ENCODE results near the gene HSPBAP1. TPM values are rescaled to one million over a fixed set of nuclear protein-coding genes. Genes with fewer than 3 reads are reported as not detected.
A peak's percentile ranks its signal among the peaks of the same experiment; 100 is the strongest.

Gene HSPBAP1
- total RNA-seq (10 to 100 TPM in 1 of 2 donors, 1 to 10 TPM in 1; 9.8 to 10.1 TPM), polyA plus RNA-seq (ENCODE audit: insufficient read length in 2 of 2) (1 to 10 TPM; 8.3 to 9.0 TPM)
- long read RNA-seq, donor 1, partial matches to known transcripts: 0 of 3 reads
- long read RNA-seq, donor 1, other reads (novel, unspliced or antisense): 0 of 3 reads
- long read RNA-seq, donor 2: 0 reads
- long read RNA-seq, donor 3, partial matches to known transcripts: 0 of 1 reads
- long read RNA-seq, donor 3, other reads (novel, unspliced or antisense): 0 of 1 reads
- long read RNA-seq, donor 4, partial matches to known transcripts: 0 of 5 reads
- long read RNA-seq, donor 4, other reads (novel, unspliced or antisense): 0 of 5 reads

- H3K27ac ChIP-seq (ENCODE audit: low read depth, low read length): peak within 1 kb of the TSS; percentile 86
- H3K4me1 ChIP-seq (ENCODE audit: control insufficient read depth, insufficient read depth, low read length): peaks cover 5% of the 10 kb centered on the region
- no peaks in the 10 kb centered on the region for H3K27me3 ChIP-seq (ENCODE audit: control insufficient read depth, insufficient read depth, low read length)
- H3K4me3 ChIP-seq (ENCODE audit: low read depth, low read length): peak within 1 kb of the TSS; percentile 93
- H3K9me3 ChIP-seq (ENCODE audit: control insufficient read depth, insufficient read depth, low read length): no peaks in the 10 kb centered on the region
- DNase-seq (ENCODE audit: low read depth in 4 of 6, low spot score in 6 of 6): peak; percentile 78 to 97 (median 84)
- WGBS (ENCODE audit: insufficient coverage): under 1% methylated on average over 41 of the region's 46 CpGs
- no peaks in the 10 kb centered on the region for H3K36me3 ChIP-seq (ENCODE audit: control insufficient read depth, insufficient read depth, low read length)
These were observed at the start of gene HSPBAP1 for GRCh38 chr3:122793568-122794416. Gene HSPBAP1 (minus strand): TSS chr3:122793831. CDS start chr3:122793680, 151 bp downstream.

- no CpG with 5 or more reads among the region's 2 CpGs for WGBS (ENCODE audit: insufficient coverage)
- peaks cover 4% of the 10 kb centered on the region for H3K36me3 ChIP-seq (ENCODE audit: control insufficient read depth, insufficient read depth, low read length)
- H3K4me1 ChIP-seq (ENCODE audit: control insufficient read depth, insufficient read depth, low read length): no peaks in the 10 kb centered on the region
- H3K9me3 ChIP-seq (ENCODE audit: control insufficient read depth, insufficient read depth, low read length): no peaks in the 10 kb centered on the region
- no peak overlapping the region for H3K4me3 ChIP-seq (ENCODE audit: low read depth, low read length)
- no peak overlapping the region for H3K27ac ChIP-seq (ENCODE audit: low read depth, low read length)
- no peak for DNase-seq (ENCODE audit: low read depth in 4 of 6, low spot score in 6 of 6)
- no peaks in the 10 kb centered on the region for H3K27me3 ChIP-seq (ENCODE audit: control insufficient read depth, insufficient read depth, low read length)
These were observed 42.0 kb upstream of the HSPBAP1 start for GRCh38 chr3:122835590-122835989.

- DNase-seq (ENCODE audit: low read depth in 4 of 6, low spot score in 6 of 6): no peak
- Histone ChIP-seq H3K4me1 (ENCODE audit: control insufficient read depth, insufficient read depth, low read length) (no peaks in the 10 kb centered on the region), H3K27me3 (ENCODE audit: control insufficient read depth, insufficient read depth, low read length) (no peaks in the 10 kb centered on the region), H3K36me3 (ENCODE audit: control insufficient read depth, insufficient read depth, low read length) (peaks cover 4% of the 10 kb centered on the region), H3K4me3 (ENCODE audit: low read depth, low read length) (no peak overlapping the region), H3K9me3 (ENCODE audit: control insufficient read depth, insufficient read depth, low read length) (no peaks in the 10 kb centered on the region), H3K27ac (ENCODE audit: low read depth, low read length) (no peak overlapping the region)
- 96% methylated on average over 4 of the region's 4 CpGs for WGBS (ENCODE audit: insufficient coverage)
These were observed 34.6 kb upstream of the HSPBAP1 start for GRCh38 chr3:122828281-122828680.

- H3K4me1 ChIP-seq (ENCODE audit: control insufficient read depth, insufficient read depth, low read length): no peaks in the 10 kb centered on the region
- H3K36me3 ChIP-seq (ENCODE audit: control insufficient read depth, insufficient read depth, low read length): peaks cover 1% of the 10 kb centered on the region
- H3K9me3 ChIP-seq (ENCODE audit: control insufficient read depth, insufficient read depth, low read length): no peaks in the 10 kb centered on the region
- no peak for DNase-seq (ENCODE audit: low read depth in 4 of 6, low spot score in 6 of 6)
- H3K4me3 ChIP-seq (ENCODE audit: low read depth, low read length): no peak overlapping the region
- no peaks in the 10 kb centered on the region for H3K27me3 ChIP-seq (ENCODE audit: control insufficient read depth, insufficient read depth, low read length)
- WGBS (ENCODE audit: insufficient coverage): no CpG with 5 or more reads among the region's 1 CpG
- H3K27ac ChIP-seq (ENCODE audit: low read depth, low read length): no peak overlapping the region
These were observed 32.6 kb upstream of the HSPBAP1 start for GRCh38 chr3:122826278-122826677.

- Histone ChIP-seq H3K27ac (ENCODE audit: low read depth, low read length) (no peak overlapping the region), H3K36me3 (ENCODE audit: control insufficient read depth, insufficient read depth, low read length) (peaks cover 6% of the 10 kb centered on the region), H3K4me1 (ENCODE audit: control insufficient read depth, insufficient read depth, low read length) (no peaks in the 10 kb centered on the region), H3K4me3 (ENCODE audit: low read depth, low read length) (no peak overlapping the region), H3K27me3 (ENCODE audit: control insufficient read depth, insufficient read depth, low read length) (no peaks in the 10 kb centered on the region), H3K9me3 (ENCODE audit: control insufficient read depth, insufficient read depth, low read length) (no peaks in the 10 kb centered on the region)
- DNase-seq (ENCODE audit: low read depth in 4 of 6, low spot score in 6 of 6): no peak
- WGBS (ENCODE audit: insufficient coverage): no CpG with 5 or more reads among the region's 4 CpGs
These were observed 31.8 kb upstream of the HSPBAP1 start for GRCh38 chr3:122825460-122825859.

- H3K4me3 ChIP-seq (ENCODE audit: low read depth, low read length): no peak overlapping the region
- no peak for DNase-seq (ENCODE audit: low read depth in 4 of 6, low spot score in 6 of 6)
- no peaks in the 10 kb centered on the region for H3K9me3 ChIP-seq (ENCODE audit: control insufficient read depth, insufficient read depth, low read length)
- peaks cover 6% of the 10 kb centered on the region for H3K36me3 ChIP-seq (ENCODE audit: control insufficient read depth, insufficient read depth, low read length)
- 100% methylated on average over 1 of the region's 7 CpGs for whole genome bisulfite sequencing (ENCODE audit: insufficient coverage)
- no peaks in the 10 kb centered on the region for H3K27me3 ChIP-seq (ENCODE audit: control insufficient read depth, insufficient read depth, low read length)
- no peak overlapping the region for H3K27ac ChIP-seq (ENCODE audit: low read depth, low read length)
- H3K4me1 ChIP-seq (ENCODE audit: control insufficient read depth, insufficient read depth, low read length): no peaks in the 10 kb centered on the region
These were observed 31.1 kb upstream of the HSPBAP1 start for GRCh38 chr3:122824465-122825381.

GRCh38 chr3:122816587-122816986, 23.0 kb upstream of the HSPBAP1 start:
- no peaks in the 10 kb centered on the region for H3K27me3 ChIP-seq (ENCODE audit: control insufficient read depth, insufficient read depth, low read length)
- H3K27ac ChIP-seq (ENCODE audit: low read depth, low read length): no peak overlapping the region
- no peaks in the 10 kb centered on the region for H3K9me3 ChIP-seq (ENCODE audit: control insufficient read depth, insufficient read depth, low read length)
- no peak overlapping the region for H3K4me3 ChIP-seq (ENCODE audit: low read depth, low read length)
- H3K36me3 ChIP-seq (ENCODE audit: control insufficient read depth, insufficient read depth, low read length): peaks cover 6% of the 10 kb centered on the region
- 100% methylated on average over 1 of the region's 2 CpGs for WGBS (ENCODE audit: insufficient coverage)
- no peaks in the 10 kb centered on the region for H3K4me1 ChIP-seq (ENCODE audit: control insufficient read depth, insufficient read depth, low read length)
- no peak for DNase-seq (ENCODE audit: low read depth in 4 of 6, low spot score in 6 of 6)

- no peak for DNase-seq (ENCODE audit: low read depth in 4 of 6, low spot score in 6 of 6)
- H3K27ac ChIP-seq (ENCODE audit: low read depth, low read length): no peak overlapping the region
These were observed 17.1 kb upstream of the HSPBAP1 start for GRCh38 chr3:122810734-122811133.

GRCh38 chr3:122803977-122804376, 10.3 kb upstream of the HSPBAP1 start:
- Histone ChIP-seq H3K4me1 (ENCODE audit: control insufficient read depth, insufficient read depth, low read length) (no peaks in the 10 kb centered on the region), H3K27ac (ENCODE audit: low read depth, low read length) (no peak overlapping the region), H3K36me3 (ENCODE audit: control insufficient read depth, insufficient read depth, low read length) (no peaks in the 10 kb centered on the region), H3K9me3 (ENCODE audit: control insufficient read depth, insufficient read depth, low read length) (no peaks in the 10 kb centered on the region), H3K27me3 (ENCODE audit: control insufficient read depth, insufficient read depth, low read length) (no peaks in the 10 kb centered on the region), H3K4me3 (ENCODE audit: low read depth, low read length) (no peak overlapping the region)
- 86% methylated on average over 1 of the region's 2 CpGs for WGBS (ENCODE audit: insufficient coverage)
- DNase-seq (ENCODE audit: low read depth in 4 of 6, low spot score in 6 of 6): no peak

More at GRCh38 chr3:122810734-122811133, 17.1 kb upstream of the HSPBAP1 start:
- Histone ChIP-seq H3K4me1 (ENCODE audit: control insufficient read depth, insufficient read depth, low read length) (no peaks in the 10 kb centered on the region), H3K4me3 (ENCODE audit: low read depth, low read length) (no peak overlapping the region), H3K9me3 (ENCODE audit: control insufficient read depth, insufficient read depth, low read length) (no peaks in the 10 kb centered on the region), H3K36me3 (ENCODE audit: control insufficient read depth, insufficient read depth, low read length) (no peaks in the 10 kb centered on the region), H3K27me3 (ENCODE audit: control insufficient read depth, insufficient read depth, low read length) (no peaks in the 10 kb centered on the region)
